ENCODE measurements around the gene FYCO1. TPM values are rescaled to one million over a fixed set of nuclear protein-coding genes. Genes with fewer than 3 reads are reported as not detected.

The FYCO1 gene
- total RNA-seq, 2 experiments from 2014 or later, result 9.4 to 15.2 TPM

GRCh38 chr3:45905755-45906154 is 89.9 kb downstream of the FYCO1 start:
- no peaks in the 10 kb centered on the region for H3K4me1 ChIP-seq (ENCODE audit: insufficient read depth, low read length, poor library complexity, severe bottlenecking)
- ChIA-PET CTCF (ENCODE audit: unreplicated experiment) (no interaction called here), POLR2A (interaction anchor here (1.0 kb wide), 1 partner anchor 19 kb away, joined by 3 read pairs; no protein-coding TSS in a partner anchor)
- no peak for DNase-seq (ENCODE audit: low spot score)
- H4K20me1 ChIP-seq (ENCODE audit: insufficient read depth, low read length), result no peaks in the 10 kb centered on the region
- no peaks in the 10 kb centered on the region for H3K9me3 ChIP-seq (ENCODE audit: low read length)
- intact Hi-C loops (cut with micrococcal nuclease; ENCODE audit: unreplicated experiment), result loop anchor here (5.0 kb wide), 1 partner anchor 63 kb away; the partner anchor contains the start of gene LZTFL1
- no peaks in the 10 kb centered on the region for H3K36me3 ChIP-seq (ENCODE audit: insufficient read depth, low read length)
- H3K27ac ChIP-seq (ENCODE audit: low read depth, low read length, poor library complexity, severe bottlenecking), result no peak overlapping the region
- H3K9me2 ChIP-seq (ENCODE audit: insufficient read depth, low read length), result no peaks in the 10 kb centered on the region
- no peak overlapping the region for H3K4me3 ChIP-seq (ENCODE audit: low read depth, low read length, poor library complexity, severe bottlenecking)
- no peaks in the 10 kb centered on the region for H3K79me2 ChIP-seq (ENCODE audit: insufficient read depth, low read depth, low read length)
- BruUV-seq (replicated peaks), result no TSS peak
- H3K4me2 ChIP-seq (ENCODE audit: low read length), result no peak overlapping the region
- TF ChIP-seq EZH2phosphoT487 (IDR thresholded peaks at IDR 0.05; ENCODE audit: borderline replicate concordance, low read depth, low read length) (no peak), CTCF (conservative IDR thresholded peaks at IDR 0.05; ENCODE audit: low read length) (no peak)
- H2AFZ ChIP-seq (ENCODE audit: low read length), result no peak overlapping the region

- POLR2A ChIA-PET, result interaction anchor here (1.0 kb wide), 1 partner anchor 18 kb away, joined by 3 read pairs; no protein-coding TSS in a partner anchor
Measured at GRCh38 chr3:45904931-45905330, 90.7 kb downstream of the FYCO1 start.

More at GRCh38 chr3:45904931-45905330, 90.7 kb downstream of the FYCO1 start:
- CTCF ChIA-PET (ENCODE audit: unreplicated experiment), result no interaction called here
- Histone ChIP-seq H2AFZ (ENCODE audit: low read length) (no peak overlapping the region), H4K20me1 (ENCODE audit: insufficient read depth, low read length) (no peaks in the 10 kb centered on the region), H3K4me3 (ENCODE audit: low read depth, low read length, poor library complexity, severe bottlenecking) (no peak overlapping the region), H3K79me2 (ENCODE audit: insufficient read depth, low read depth, low read length) (no peaks in the 10 kb centered on the region), H3K9me3 (ENCODE audit: low read length) (no peaks in the 10 kb centered on the region), H3K36me3 (ENCODE audit: insufficient read depth, low read length) (no peaks in the 10 kb centered on the region), H3K4me2 (ENCODE audit: low read length) (no peak overlapping the region), H3K27ac (ENCODE audit: low read depth, low read length, poor library complexity, severe bottlenecking) (no peak overlapping the region), H3K4me1 (ENCODE audit: insufficient read depth, low read length, poor library complexity, severe bottlenecking) (no peaks in the 10 kb centered on the region), H3K9me2 (ENCODE audit: insufficient read depth, low read length) (no peaks in the 10 kb centered on the region)
- DNase-seq (ENCODE audit: low spot score), result no peak
- TF ChIP-seq EZH2phosphoT487 (IDR thresholded peaks at IDR 0.05; ENCODE audit: borderline replicate concordance, low read depth, low read length) (no peak), CTCF (conservative IDR thresholded peaks at IDR 0.05; ENCODE audit: low read length) (no peak)
- no TSS peak for BruUV-seq (replicated peaks)
- intact Hi-C loops (cut with micrococcal nuclease; ENCODE audit: unreplicated experiment), result loop anchor here (5.0 kb wide), 1 partner anchor 63 kb away; the partner anchor contains the start of gene LZTFL1

Measured in OCI-LY7 (cell line).